Esophagus squamous epithelium (tissue), 4 donors: ENCODE data around the gene NR3C1.

Source experiments
- POLR2A ChIP-seq, 4 donors: fragments of 450-650 bp; IDR thresholded peaks; one replicate each; pipeline ENCODE4 v1.6.1; 2017; ENCODE audit warnings: antibody characterized with exemption in 4 of 4, mild to moderate bottlenecking in 4 of 4, moderate library complexity in 3 of 4
- TF ChIP-seq, protein P1 (sequence below), 6 experiments: fragments of 450-650 bp in 4 of 6; fragments of 200-600 bp in 2 of 6; sonication (generic) in 2 of 6; IDR thresholded peaks; one replicate each; pipeline ENCODE4 v1.5.1; 2016 to 2019; ENCODE audit warnings: antibody characterized with exemption in 6 of 6, mild to moderate bottlenecking in 4 of 6, moderate library complexity in 4 of 6

DNA sequence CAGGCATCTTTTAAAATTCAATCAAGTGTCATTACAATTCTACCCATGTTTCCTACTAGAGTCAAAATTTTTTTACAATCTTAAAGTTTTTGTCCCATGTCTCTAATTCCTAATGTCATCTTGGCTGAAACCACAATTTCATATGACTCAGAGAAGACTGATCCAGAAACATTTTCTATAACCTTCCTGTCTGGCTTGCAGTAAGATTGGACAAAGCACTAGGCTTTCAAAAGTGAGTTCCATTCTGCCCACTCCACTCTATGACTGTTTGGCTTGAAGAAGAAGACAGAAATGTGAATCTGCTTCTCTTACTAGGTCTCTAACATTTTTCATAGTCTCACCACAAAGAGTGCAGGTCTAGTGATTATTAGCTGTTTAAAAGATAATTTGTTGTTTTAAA lies 88.8 kb downstream of the NR3C1 start:
- TF ChIP-seq, protein P1, sequence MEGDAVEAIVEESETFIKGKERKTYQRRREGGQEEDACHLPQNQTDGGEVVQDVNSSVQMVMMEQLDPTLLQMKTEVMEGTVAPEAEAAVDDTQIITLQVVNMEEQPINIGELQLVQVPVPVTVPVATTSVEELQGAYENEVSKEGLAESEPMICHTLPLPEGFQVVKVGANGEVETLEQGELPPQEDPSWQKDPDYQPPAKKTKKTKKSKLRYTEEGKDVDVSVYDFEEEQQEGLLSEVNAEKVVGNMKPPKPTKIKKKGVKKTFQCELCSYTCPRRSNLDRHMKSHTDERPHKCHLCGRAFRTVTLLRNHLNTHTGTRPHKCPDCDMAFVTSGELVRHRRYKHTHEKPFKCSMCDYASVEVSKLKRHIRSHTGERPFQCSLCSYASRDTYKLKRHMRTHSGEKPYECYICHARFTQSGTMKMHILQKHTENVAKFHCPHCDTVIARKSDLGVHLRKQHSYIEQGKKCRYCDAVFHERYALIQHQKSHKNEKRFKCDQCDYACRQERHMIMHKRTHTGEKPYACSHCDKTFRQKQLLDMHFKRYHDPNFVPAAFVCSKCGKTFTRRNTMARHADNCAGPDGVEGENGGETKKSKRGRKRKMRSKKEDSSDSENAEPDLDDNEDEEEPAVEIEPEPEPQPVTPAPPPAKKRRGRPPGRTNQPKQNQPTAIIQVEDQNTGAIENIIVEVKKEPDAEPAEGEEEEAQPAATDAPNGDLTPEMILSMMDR (IDR thresholded peaks at IDR 0.05), result no peak
- TF ChIP-seq POLR2A (IDR thresholded peaks at IDR 0.05), result no peak
